H1 (cell line): ENCODE measurements around the gene RPSA. TPM values are rescaled to one million over a fixed set of nuclear protein-coding genes. Genes with fewer than 3 reads are reported as not detected.

ENCODE experiments used
- BCL11A ChIP-seq, 2 experiments: IDR thresholded peaks; one replicate each; pipeline ENCODE4 v1.6.1; 2011; ENCODE audit warnings: low read depth in 2 of 2, low read length in 2 of 2, mild to moderate bottlenecking in 2 of 2
- CBX5 ChIP-seq: fragments of 300-800, 300-1000 bp; sonication (generic); IDR thresholded peaks from 2 replicates; pipeline ENCODE4 v1.7.1; 2016; ENCODE audit warnings: antibody characterized with exemption, low read length, low read depth
- SRF ChIP-seq: IDR thresholded peaks from 2 replicates; pipeline ENCODE4 v1.6.1; 2011; ENCODE audit warnings: mild to moderate bottlenecking, low read depth, low read length, moderate library complexity
- TAF1 ChIP-seq: IDR thresholded peaks from 2 replicates; pipeline ENCODE4 v1.6.1; 2011; ENCODE audit warnings: mild to moderate bottlenecking, low read depth, low read length
- TAF7 ChIP-seq: optimal IDR thresholded peaks from 2 replicates; pipeline ENCODE3; 2011; ENCODE audit warnings: low read depth, mild to moderate bottlenecking, inconsistent platforms, low read length, moderate library complexity, borderline replicate concordance
- polyA plus RNA-seq, 7 experiments: library from polyadenylated mRNA; depleted of rRNA in 3 of 7; stranded (reverse) in 5 of 7; unstranded in 2 of 7; fragments of >200 nt in 5 of 7; fragments of 200-250 nt in 2 of 7; gene quantifications; 1 replicate in 5 of 7; 2 replicates in 1 of 7; 4 replicates in 1 of 7; pipeline versions ENCODE4 v1.2.1 to v1.2.3, GENCODE V29; 2011 to 2013; ENCODE audit warnings: missing spikeins in 2 of 7, mixed read lengths in 2 of 7
- total RNA-seq: library from RNA; stranded (reverse); fragmentation: NEBNext Ultra II Directional; extraction: Animal tissue kit (Norgen Biotek cat#: 25700); gene quantifications from 2 replicates; pipeline ENCODE4 v1.2.1, GENCODE V29; 2021

Gene RPSA
- total and polyA plus RNA-seq, 2 of the 8 experiments (the other 6 are each of a cell fraction or from before 2014, with no cell fraction given), result 2,661 to 7,468 TPM

GRCh38 chr3:39412668-39413260 is 6.2 kb downstream of the RPSA start (continued):
- TF ChIP-seq CBX5 (no peak), TAF1 (no peak), TAF7 (no peak), BCL11A (IDR thresholded peaks at IDR 0.05; ENCODE audit: low read depth in 2 of 2, low read length in 2 of 2) (no peak), SRF (no peak)
